Astrocyte of the cerebellum (primary cell): ENCODE data around the gene SMIM33.

Experiments
- DNase-seq: peaks from one replicate; pipeline ENCODE4 v3.0.0-alpha.2; 2011; ENCODE audit warnings: low read depth
- H3K4me3 ChIP-seq: 2 replicates; pipeline ENCODE4 v1.5.1; 2011; ENCODE audit warnings: mild to moderate bottlenecking, low read depth, low read length, moderate library complexity
- in situ Hi-C: cut with HindIII; loops from 2 replicates; pipeline ENCODE4 v1.10.0; 2017; ENCODE audit warnings: low sequenced_read_pairs
- TF ChIP-seq, protein P1 (sequence below): IDR thresholded peaks from 2 replicates; pipeline ENCODE4 v1.5.1; 2012; ENCODE audit warnings: low read length, low read depth, moderate library complexity, mild to moderate bottlenecking; ENCODE audit errors: missing control alignments

SMIM33 gene

DNA sequence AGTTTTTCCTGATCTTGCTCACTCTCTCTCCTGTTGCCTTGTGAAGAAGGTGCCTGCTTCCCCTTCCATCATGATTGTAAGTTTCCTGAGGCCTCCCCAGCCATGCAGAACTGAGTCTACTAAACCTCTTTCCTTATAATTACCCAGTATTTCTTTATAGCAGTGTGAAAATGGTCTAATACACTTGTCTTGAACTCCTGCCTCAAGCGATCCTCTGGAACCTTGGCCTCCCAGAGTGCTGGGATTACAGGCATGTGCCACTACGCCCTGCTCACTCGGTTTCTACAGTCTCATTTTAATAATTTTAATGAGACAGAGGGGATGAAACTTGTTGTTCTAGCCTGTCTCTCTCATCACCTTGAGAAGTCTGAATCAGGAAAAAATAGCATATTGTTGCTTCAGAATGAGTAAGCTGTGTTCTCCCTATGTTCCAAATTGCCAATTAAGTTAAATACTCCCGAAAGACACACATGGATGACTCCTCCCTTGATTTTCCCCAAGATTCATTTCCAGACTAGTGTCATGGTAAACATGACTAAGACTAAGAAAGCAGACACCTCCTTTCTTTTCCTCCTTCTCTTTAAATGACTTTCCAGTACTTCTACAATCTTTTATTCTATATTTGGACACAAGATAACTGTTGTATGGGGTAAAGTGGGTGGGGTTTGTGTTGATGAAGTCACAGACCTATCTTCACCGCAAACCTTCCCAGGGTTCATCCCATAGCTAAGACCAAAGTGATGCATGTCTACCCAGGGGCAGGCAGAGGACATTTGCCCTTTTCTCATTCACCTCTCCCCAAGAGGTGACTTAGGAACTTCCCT lies 23.6 kb upstream of the SMIM33 start:
- no peak for DNase-seq
- in situ Hi-C loops: no loop called here
- TF ChIP-seq, protein P1, sequence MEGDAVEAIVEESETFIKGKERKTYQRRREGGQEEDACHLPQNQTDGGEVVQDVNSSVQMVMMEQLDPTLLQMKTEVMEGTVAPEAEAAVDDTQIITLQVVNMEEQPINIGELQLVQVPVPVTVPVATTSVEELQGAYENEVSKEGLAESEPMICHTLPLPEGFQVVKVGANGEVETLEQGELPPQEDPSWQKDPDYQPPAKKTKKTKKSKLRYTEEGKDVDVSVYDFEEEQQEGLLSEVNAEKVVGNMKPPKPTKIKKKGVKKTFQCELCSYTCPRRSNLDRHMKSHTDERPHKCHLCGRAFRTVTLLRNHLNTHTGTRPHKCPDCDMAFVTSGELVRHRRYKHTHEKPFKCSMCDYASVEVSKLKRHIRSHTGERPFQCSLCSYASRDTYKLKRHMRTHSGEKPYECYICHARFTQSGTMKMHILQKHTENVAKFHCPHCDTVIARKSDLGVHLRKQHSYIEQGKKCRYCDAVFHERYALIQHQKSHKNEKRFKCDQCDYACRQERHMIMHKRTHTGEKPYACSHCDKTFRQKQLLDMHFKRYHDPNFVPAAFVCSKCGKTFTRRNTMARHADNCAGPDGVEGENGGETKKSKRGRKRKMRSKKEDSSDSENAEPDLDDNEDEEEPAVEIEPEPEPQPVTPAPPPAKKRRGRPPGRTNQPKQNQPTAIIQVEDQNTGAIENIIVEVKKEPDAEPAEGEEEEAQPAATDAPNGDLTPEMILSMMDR: no peak
- no peak overlapping the region for H3K4me3 ChIP-seq

DNA sequence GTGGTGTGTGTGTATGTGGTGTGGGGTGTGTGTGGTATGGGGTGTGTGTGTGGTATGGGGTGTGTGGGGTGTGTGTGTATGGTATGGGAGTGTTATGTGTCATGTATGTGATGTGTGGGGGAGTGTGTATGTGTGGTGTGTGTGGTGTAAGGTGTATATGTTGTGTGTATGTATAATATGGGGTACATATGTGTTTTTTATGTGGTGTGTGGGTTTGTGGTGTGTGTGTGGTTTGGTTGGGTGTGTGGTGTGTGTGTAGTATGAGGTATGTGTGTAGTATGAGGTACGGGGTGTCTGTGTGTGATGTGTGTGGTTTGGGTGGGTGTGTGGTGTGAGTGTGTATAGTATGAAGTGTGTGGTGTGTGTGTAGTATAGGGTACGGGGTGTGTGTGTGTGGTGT lies 19.6 kb upstream of the SMIM33 start:
- in situ Hi-C loops: no loop called here
- no peak overlapping the region for H3K4me3 ChIP-seq
- TF ChIP-seq, protein P1: no peak
- DNase-seq: no peak

DNA sequence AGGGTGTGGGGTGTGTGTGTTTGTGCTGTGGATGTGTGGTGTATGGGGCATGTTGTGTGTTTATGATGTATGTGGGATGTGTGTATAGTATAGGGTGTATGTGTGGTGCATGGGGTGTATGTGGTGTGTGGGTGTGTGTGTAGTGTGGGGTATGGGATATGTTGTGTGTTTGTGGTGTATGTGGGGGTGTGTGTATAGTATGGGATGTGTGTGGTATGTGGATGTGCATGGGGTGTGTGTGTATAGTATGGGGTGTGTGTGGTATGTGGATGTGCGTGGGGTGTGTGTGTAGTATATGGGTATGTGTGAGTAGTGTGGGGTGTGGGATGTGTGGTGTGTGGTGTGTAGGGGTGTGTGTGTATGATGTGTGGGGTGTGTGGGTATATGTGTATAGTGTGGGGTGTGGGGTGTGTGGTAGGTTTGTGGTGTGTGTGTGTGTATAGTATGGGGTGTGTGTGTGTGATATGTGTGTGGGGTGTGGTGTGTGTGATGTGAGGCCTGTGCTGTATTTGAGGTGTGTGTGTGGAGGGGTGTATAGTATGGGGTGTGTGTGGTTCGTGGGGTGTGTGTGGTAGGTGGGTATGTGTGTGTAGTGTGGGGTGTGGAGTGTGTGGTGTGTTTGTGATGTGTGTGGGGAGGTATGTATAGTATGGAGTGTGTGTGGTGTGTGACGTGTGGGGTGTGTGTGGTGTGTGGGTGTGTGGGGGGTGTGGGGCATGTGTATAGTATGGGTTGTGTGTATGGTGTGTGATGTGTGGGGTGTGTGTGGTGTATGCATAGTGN lies 18.7 kb upstream of the SMIM33 start:
- no peak overlapping the region for H3K4me3 ChIP-seq
- in situ Hi-C loops: no loop called here
- DNase-seq: no peak
- TF ChIP-seq, protein P1: no peak

DNA sequence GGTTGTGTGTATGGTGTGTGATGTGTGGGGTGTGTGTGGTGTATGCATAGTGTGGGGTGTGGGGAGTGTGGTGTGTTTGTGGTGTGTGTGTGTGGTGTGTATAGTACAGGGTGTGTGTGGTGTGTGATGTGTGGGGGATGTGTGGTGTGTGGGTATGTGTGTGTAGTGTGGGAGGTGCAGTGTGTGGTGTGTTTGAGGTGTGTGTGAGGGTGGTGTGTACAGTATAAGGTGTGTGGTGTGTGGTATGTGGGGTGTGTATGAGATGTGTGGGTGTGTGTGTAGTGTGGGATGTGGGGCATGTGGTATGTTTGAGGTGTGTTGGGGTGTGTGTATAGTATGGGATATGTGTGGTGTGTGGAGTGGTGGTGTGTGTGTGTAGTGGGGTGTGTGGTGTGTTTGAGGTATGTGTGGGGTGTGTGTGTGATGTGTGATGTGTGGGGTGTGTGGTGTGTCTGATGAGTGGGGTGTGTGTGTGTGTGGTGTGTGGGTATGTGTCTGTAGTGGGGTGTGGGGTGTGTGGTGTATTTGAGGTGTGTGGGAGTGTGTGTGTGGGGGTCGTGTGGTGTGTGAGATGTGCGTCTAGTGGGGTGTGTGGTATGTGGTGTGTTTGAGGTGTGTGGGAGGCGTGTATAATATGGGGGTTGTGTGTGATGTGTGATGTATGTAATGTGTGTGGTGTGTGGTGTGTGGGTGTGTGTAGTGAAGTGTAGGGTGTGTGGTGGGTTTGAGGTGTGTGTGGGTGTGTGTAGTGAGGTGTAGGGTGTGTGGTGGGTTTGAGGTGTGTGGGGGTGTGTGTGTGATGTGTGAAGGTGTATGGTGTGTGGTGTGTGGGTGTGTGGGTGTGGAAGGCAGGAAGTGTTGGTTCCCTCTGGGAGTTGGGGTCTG lies 16.9 kb upstream of the SMIM33 start:
- in situ Hi-C loops: no loop called here
- TF ChIP-seq, protein P1: no peak
- DNase-seq: no peak
- H3K4me3 ChIP-seq: no peak overlapping the region

DNA sequence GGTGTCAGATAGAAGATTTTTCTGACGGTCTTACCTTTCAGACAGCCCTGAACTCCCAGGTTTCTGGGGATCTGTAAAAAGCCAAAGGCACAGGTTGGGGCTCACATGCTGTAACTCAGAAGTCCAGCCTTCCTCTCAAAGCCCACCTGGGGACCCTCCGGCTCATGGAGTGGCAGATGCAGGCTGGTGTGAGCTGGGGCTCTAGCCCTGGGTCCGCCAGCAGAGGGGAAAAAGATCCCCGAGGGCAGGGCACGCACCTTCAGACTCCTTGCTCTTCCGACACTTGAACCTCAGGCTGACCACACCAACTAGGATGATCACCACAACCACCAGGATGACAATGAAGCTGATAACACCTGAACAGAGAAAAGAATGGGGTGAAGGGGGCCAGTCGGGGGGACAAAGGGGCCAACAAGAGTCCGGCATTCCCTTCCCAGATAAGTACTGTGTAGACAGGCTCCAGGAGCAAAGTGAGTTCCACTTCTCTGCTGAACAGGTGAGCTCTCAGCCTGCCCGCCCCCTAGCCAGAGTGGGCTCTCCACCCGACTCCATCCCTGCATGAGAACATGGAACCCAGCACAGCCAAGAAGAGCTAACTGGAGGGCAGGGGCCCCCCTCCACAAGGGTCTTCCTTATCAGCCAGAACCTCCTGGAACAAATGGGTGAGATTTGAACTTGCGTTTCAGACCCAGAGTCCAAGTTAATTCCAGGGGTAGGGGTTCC lies 16.1 kb upstream of the SMIM33 start:
- TF ChIP-seq, protein P1: no peak
- in situ Hi-C loops: no loop called here
- no peak overlapping the region for H3K4me3 ChIP-seq

DNA sequence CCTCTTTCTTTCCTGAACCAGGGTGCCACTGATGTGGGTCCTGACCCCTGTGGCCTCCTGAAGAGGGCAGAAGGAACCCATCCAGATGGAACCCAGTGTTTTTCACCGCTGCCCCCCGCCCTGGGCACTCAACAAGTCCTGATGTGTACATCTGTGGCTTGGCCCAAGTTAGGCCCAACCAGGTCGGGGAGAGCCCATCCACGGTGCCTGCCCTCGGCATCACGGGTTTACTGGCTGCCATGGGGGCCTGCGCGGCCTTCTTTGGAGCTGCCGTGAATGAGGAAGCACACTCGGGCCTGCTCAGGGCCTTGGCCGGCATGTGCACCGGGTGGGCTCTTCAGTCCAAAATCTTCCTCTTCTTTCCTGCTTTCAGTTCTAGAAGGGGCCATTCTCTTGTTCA lies 14.0 kb upstream of the SMIM33 start:
- TF ChIP-seq, protein P1: no peak
- in situ Hi-C loops: no loop called here
- no peak overlapping the region for H3K4me3 ChIP-seq
- DNase-seq: no peak

More for the DNA sequence above, 16.1 kb upstream of the SMIM33 start:
- DNase-seq: no peak
